GM12874 (cell line): ENCODE data around the gene PPP1R12B.

ENCODE experiments used
- TF ChIP-seq, protein P1 (sequence below): IDR thresholded peaks from 2 replicates; pipeline ENCODE4 v1.5.1; 2011; ENCODE audit warnings: low read depth, mild to moderate bottlenecking, control low read depth, low read length, moderate library complexity; ENCODE audit not compliant: insufficient read depth

The PPP1R12B gene

DNA sequence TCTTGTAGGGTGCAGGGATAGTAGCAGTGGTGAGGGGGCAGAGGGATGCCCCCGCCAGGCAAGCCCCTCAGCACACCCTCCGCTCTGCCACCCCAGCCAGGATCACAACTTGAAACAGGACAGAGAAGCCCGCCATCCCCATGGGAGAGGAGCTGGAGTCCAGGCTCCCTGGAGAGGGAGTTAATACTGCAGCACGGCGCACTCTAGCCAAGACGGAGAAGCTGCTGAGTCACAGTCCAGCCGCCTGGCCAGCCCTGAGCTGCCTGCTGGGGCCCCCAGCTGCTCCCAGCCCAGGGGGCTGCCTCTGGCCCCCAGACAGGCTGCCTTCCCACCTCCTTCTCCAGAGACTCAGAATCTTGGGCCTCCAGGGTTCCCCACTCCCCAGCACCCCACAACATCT is 274.6 kb downstream of the PPP1R12B start:
- TF ChIP-seq, protein P1, sequence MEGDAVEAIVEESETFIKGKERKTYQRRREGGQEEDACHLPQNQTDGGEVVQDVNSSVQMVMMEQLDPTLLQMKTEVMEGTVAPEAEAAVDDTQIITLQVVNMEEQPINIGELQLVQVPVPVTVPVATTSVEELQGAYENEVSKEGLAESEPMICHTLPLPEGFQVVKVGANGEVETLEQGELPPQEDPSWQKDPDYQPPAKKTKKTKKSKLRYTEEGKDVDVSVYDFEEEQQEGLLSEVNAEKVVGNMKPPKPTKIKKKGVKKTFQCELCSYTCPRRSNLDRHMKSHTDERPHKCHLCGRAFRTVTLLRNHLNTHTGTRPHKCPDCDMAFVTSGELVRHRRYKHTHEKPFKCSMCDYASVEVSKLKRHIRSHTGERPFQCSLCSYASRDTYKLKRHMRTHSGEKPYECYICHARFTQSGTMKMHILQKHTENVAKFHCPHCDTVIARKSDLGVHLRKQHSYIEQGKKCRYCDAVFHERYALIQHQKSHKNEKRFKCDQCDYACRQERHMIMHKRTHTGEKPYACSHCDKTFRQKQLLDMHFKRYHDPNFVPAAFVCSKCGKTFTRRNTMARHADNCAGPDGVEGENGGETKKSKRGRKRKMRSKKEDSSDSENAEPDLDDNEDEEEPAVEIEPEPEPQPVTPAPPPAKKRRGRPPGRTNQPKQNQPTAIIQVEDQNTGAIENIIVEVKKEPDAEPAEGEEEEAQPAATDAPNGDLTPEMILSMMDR = no peak

GRCh38 chr1:202624088-202624780 is 275.7 kb downstream of the PPP1R12B start:
- TF ChIP-seq, protein P1 = no peak

DNA sequence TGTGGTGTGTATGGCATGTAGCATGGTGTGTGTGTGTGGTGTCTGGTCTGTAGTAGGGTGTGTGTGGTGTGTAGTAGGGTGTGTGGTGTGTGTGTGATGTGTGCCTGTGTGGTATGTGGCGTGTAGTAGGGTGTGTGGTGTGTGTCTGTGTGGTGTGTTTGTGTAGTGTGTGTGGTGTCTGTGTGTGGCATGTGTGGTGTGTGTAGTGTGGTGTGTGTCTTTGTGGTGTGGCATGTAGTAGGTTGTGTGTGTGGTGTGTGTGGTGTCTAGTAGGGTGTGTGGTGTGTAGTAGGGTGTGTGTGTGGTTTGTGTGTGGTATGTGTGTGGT is 276.2 kb downstream of the PPP1R12B start:
- TF ChIP-seq, protein P1 = no peak

GRCh38 chr1:202625416-202626360 is 277.2 kb downstream of the PPP1R12B start:
- TF ChIP-seq, protein P1 = peak; percentile 86

DNA sequence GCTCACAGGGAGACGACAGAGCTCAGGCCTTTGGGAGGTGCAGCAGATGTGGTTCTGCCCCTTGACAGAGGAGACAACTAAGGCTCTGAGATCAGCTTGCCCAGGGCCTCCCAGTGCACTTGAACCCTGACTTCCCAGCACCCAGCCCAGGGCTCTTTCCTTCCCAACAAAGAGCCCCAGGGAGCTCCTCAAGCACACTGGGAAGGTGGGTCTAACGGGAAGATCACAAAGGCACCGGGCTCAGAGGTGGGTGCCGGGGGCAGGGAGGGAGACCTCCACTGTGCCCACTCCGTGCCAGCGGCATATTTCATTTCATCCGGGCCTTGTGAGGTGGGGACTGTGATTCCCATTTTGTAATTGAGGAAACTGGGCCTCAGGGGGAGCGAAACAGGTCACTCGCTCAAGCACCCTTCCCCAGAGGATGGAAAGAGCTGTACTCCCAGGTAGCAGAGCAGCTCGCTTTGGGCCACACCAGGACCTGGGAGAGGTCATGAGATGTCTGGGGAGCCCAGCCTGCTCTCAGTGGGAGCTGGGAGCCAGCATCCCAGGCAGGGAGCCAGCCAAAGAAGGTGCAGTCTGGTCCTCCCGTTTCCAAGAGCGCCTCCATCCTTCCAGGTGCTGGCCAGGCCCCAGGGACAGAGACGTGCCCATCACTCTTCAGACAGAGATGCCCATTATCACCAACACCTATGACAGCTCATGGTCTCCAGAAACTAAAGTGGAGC is 279.5 kb downstream of the PPP1R12B start:
- TF ChIP-seq, protein P1 = no peak

- TF ChIP-seq, protein P1 = no peak
Measured at GRCh38 chr1:202628646-202629215, 280.2 kb downstream of the PPP1R12B start.

DNA sequence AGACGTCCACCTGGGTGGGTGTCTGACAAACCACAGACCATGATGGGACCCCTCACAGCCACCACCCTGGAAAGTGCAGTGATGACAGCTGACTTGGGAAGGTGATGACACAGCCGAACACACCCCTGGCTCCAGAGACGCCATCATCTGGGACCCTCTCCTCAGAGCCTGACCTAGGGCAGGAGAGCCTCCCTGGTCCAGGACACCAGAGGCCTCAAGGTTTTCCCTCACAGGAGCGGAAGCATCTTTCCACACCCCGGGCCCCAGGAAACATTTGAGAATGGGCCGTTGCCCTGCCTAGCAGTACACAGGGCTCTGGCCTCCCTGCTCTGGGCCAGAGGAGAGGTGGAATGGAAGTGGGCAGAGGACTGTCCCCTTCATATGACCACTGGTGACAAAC is 282.0 kb downstream of the PPP1R12B start:
- TF ChIP-seq, protein P1 = no peak
